K562 (cell line): ENCODE measurements around the gene FGF5.
A peak's percentile ranks its signal among the peaks of the same experiment; 100 is the strongest.

Source experiments
- CREBBP ChIP-seq: IDR thresholded peaks from one replicate; pipeline ENCODE4 v1.6.1; 2012; ENCODE audit warnings: low read depth, mild to moderate bottlenecking, control low read depth, inconsistent platforms, low read length
- ELF1 ChIP-seq: fragments of 200-800 bp; sonication (Bioruptor generic); IDR thresholded peaks from 2 replicates; pipeline ENCODE4 v1.6.1; 2016; ENCODE audit warnings: missing genetic modification characterization, missing compliant biosample characterization
- MEF2A ChIP-seq: IDR thresholded peaks from 2 replicates; pipeline ENCODE4 v1.6.1; 2011; ENCODE audit warnings: low read depth, mild to moderate bottlenecking, low read length, moderate library complexity; ENCODE audit not compliant: control insufficient read depth
- NR2C2 ChIP-seq, 2 experiments: fragments of 200-800 bp in 1 of 2; sonication (Bioruptor generic) in 1 of 2; sonication (generic) in 1 of 2; formaldehyde crosslinking in 1 of 2; IDR thresholded peaks; 2 replicates each; pipeline versions ENCODE4 v1.6.1 to v1.8.0; 2016 to 2022; ENCODE audit warnings: mild to moderate bottlenecking in 1 of 2, missing compliant biosample characterization in 1 of 2, missing genetic modification characterization in 1 of 2, missing genetic modification reagents in 1 of 2
- OTX1 ChIP-seq: fragments of 450-650 bp; formaldehyde crosslinking; IDR thresholded peaks from 2 replicates; pipeline ENCODE4 v1.4.0; 2022; ENCODE audit warnings: mild to moderate bottlenecking
- TAF9B ChIP-seq: fragments of 450-650 bp; IDR thresholded peaks from 2 replicates; pipeline ENCODE4 v1.6.1; 2018; ENCODE audit warnings: mild to moderate bottlenecking; ENCODE audit not compliant: partially characterized antibody

GRCh38 chr4:80266253-80266901, at the start of gene FGF5:
- TF ChIP-seq MEF2A (no peak), CREBBP (no peak), NR2C2 (CRISPR knock-in tag; IDR thresholded peaks at IDR 0.05) (peak; percentile 45; the same call in 1 of the 2 replicates), NR2C2 (tag; IDR thresholded peaks at IDR 0.05) (no peak), TAF9B (peak; percentile 49), OTX1 (no peak), ELF1 (tag) (no peak)
